Measurements from ENCODE around the gene RHBDL1. TPM values are rescaled to one million over a fixed set of nuclear protein-coding genes. Genes with fewer than 3 reads are reported as not detected.

The RHBDL1 gene
- total RNA-seq, 1 experiment from 2014 or later: 12.7 TPM

DNA sequence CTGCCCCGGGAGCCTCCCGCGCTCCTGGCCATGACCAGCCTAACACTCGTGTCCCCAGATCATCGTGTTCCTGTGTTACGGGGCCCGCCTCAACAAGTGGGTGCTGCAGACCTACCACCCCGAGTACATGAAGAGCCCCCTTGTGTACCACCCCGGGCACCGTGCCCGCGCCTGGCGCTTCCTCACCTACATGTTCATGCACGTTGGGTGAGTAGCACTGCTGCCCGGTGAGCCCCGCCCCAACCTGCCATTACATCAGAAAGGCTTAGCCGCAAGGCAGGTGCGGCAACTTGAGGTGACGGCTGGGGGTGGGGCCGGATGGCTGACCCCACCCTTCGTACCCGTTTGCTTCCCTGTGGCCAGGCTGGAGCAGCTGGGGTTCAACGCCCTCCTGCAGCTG, 1.4 kb downstream of the RHBDL1 start:
- no TSS peak for BruUV-seq (replicated peaks)
- no peaks in the 10 kb centered on the region for H4K20me1 ChIP-seq (ENCODE audit: insufficient read depth)
- H3K9me2 ChIP-seq (ENCODE audit: insufficient read depth): no peaks in the 10 kb centered on the region
- POLR2A ChIA-PET: no interaction called here
- H3K9ac ChIP-seq (ENCODE audit: low read length): no peak overlapping the region
- peaks cover 0 to 14% of the 10 kb centered on the region in 2 experiments; a peak in 3 of 4 replicates for H3K36me3 ChIP-seq (ENCODE audit: control insufficient read depth in 1 of 2, insufficient read depth in 2 of 2, low read length in 2 of 2)
- DNase-seq (ENCODE audit: low read depth, low spot score): no peak
- H3K79me2 ChIP-seq (ENCODE audit: insufficient read depth, low read length): peaks cover 14% of the 10 kb centered on the region
- no peak overlapping the region for H3K4me2 ChIP-seq (ENCODE audit: low read length)
- no peak overlapping the region for H2AFZ ChIP-seq (ENCODE audit: low read depth, low read length, poor library complexity, severe bottlenecking)
- no peak for TF ChIP-seq TCF7L2 (IDR thresholded peaks at IDR 0.05; ENCODE audit: borderline replicate concordance, extremely low read depth, insufficient read depth, insufficient read length)
- CTCF ChIA-PET: no interaction called here
- H3K4me1 ChIP-seq (ENCODE audit: control insufficient read depth in 1 of 2, insufficient read depth in 2 of 2, low read length in 2 of 2): peaks cover 2 to 21% of the 10 kb centered on the region in 2 experiments; a peak in 3 of 4 replicates
- no peaks in the 10 kb centered on the region for H3K27me3 ChIP-seq (ENCODE audit: insufficient read depth, low read length)
- intact Hi-C loops (cut with micrococcal nuclease): no loop called here
- RAD21 ChIA-PET (ENCODE audit: low non-redundant PET in 1 of 2, low total read pairs in 2 of 2, uncharacterized antibody in 2 of 2, unreplicated experiment in 2 of 2): no interaction called here
- H3K27ac ChIP-seq (ENCODE audit: low read depth, low read length): no peak overlapping the region
- no peak for ATAC-seq
- no peak overlapping the region for H3K4me3 ChIP-seq (replicated peaks in 1 of 2; ENCODE audit: low read depth in 1 of 2, low read length in 2 of 2)
- no peaks in the 10 kb centered on the region for H3K9me3 ChIP-seq (ENCODE audit: control insufficient read depth in 1 of 2, insufficient read depth in 1 of 2, low read depth in 1 of 2, low read length in 2 of 2)

- RAD21 ChIA-PET (ENCODE audit: low non-redundant PET in 1 of 2, low total read pairs in 2 of 2, uncharacterized antibody in 2 of 2, unreplicated experiment in 2 of 2): no interaction called here
- ATAC-seq (no peak), DNase-seq (ENCODE audit: low read depth, low spot score) (no peak)
- H3K79me2 ChIP-seq (ENCODE audit: insufficient read depth, low read length): peaks cover 21% of the 10 kb centered on the region
- no peak overlapping the region for H3K4me3 ChIP-seq (replicated peaks in 1 of 2; ENCODE audit: low read depth in 1 of 2, low read length in 2 of 2)
- no peaks in the 10 kb centered on the region for H3K9me3 ChIP-seq (ENCODE audit: control insufficient read depth in 1 of 2, insufficient read depth in 1 of 2, low read depth in 1 of 2, low read length in 2 of 2)
- H4K20me1 ChIP-seq (ENCODE audit: insufficient read depth): no peaks in the 10 kb centered on the region
- TF ChIP-seq RAD21 (IDR thresholded peaks at IDR 0.05; ENCODE audit: low read depth) (no peak), SIN3A (IDR thresholded peaks at IDR 0.05; ENCODE audit: low read depth) (no peak), YY1 (IDR thresholded peaks at IDR 0.05; ENCODE audit: extremely low read depth, insufficient replicate concordance, low read depth, low read length) (no peak), EZH2 (IDR thresholded peaks at IDR 0.05) (no peak), POLR2AphosphoS5 (IDR thresholded peaks at IDR 0.05; ENCODE audit: low read depth, low read length) (no peak), ZFX (IDR thresholded peaks at IDR 0.05) (no peak), ATF3 (IDR thresholded peaks at IDR 0.05) (no peak), SP1 (IDR thresholded peaks at IDR 0.05; ENCODE audit: low read depth) (no peak), EGR1 (IDR thresholded peaks at IDR 0.05; ENCODE audit: low read depth) (no peak), CBX3 (IDR thresholded peaks at IDR 0.05; ENCODE audit: low read depth) (no peak), JUND (IDR thresholded peaks at IDR 0.05) (no peak), ZBTB33 (IDR thresholded peaks at IDR 0.05; ENCODE audit: extremely low read depth, insufficient replicate concordance, low read length) (no peak), TCF7L2 (IDR thresholded peaks at IDR 0.05; ENCODE audit: borderline replicate concordance, extremely low read depth, insufficient read depth, insufficient read length) (no peak), SRF (IDR thresholded peaks at IDR 0.05; ENCODE audit: low read depth) (no peak)
- TF ChIP-seq, protein P1, sequence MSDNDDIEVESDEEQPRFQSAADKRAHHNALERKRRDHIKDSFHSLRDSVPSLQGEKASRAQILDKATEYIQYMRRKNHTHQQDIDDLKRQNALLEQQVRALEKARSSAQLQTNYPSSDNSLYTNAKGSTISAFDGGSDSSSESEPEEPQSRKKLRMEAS (IDR thresholded peaks at IDR 0.05): no peak
- H3K27ac ChIP-seq (ENCODE audit: low read depth, low read length): no peak overlapping the region
- CTCF ChIA-PET: no interaction called here
- no peaks in the 10 kb centered on the region for H3K27me3 ChIP-seq (ENCODE audit: insufficient read depth, low read length)
- peaks cover 5 to 27% of the 10 kb centered on the region in 2 experiments; a peak in 3 of 4 replicates for H3K4me1 ChIP-seq (ENCODE audit: control insufficient read depth in 1 of 2, insufficient read depth in 2 of 2, low read length in 2 of 2)
- H3K4me2 ChIP-seq (ENCODE audit: low read length): no peak overlapping the region
- no peak overlapping the region for H2AFZ ChIP-seq (ENCODE audit: low read depth, low read length, poor library complexity, severe bottlenecking)
- POLR2A ChIA-PET: no interaction called here
- no peak overlapping the region for H3K9ac ChIP-seq (ENCODE audit: low read length)
- BruUV-seq (replicated peaks): no TSS peak
- intact Hi-C loops (cut with micrococcal nuclease): no loop called here
- peaks cover 0 to 19% of the 10 kb centered on the region in 2 experiments; a peak in 2 of 4 replicates for H3K36me3 ChIP-seq (ENCODE audit: control insufficient read depth in 1 of 2, insufficient read depth in 2 of 2, low read length in 2 of 2)
- no peaks in the 10 kb centered on the region for H3K9me2 ChIP-seq (ENCODE audit: insufficient read depth)
Observed at GRCh38 chr16:677316-678190, 2.1 kb downstream of the RHBDL1 start.

Data from HCT116 (cell line).